Measurements from ENCODE around the gene ZNF407. TPM values are rescaled to one million over a fixed set of nuclear protein-coding genes. Genes with fewer than 3 reads are reported as not detected.

The ZNF407 gene
- total RNA-seq, 2 donors from 2014 or later = 13.4 to 14.1 TPM

DNA sequence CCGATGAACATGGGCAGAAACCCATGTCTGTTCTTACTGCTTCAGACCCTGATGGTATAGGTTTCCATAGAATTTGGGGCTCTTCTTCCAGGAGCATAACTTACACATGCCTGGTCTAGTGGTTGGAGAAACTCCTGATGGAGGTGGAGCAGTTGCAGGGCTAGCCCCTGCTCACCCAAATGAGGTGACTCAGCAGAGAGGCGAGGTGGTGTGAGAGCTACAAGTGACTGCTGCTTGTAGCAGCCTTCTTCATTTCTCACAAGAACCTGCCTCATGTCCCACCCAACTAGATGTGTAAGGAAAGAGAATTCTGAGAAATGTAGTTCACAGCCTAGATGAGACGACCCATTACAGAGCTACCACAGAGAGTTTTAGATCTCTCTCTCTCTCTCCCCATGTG lies 105.3 kb downstream of the ZNF407 start:
- intact Hi-C loops (cut with DNase I) = loop anchor here in 1 of 2 donors (2.0 kb wide), 1 partner anchor 54 kb away; no protein-coding TSS in a partner anchor
- DNase-seq (ENCODE audit: low spot score) = no peak

DNA sequence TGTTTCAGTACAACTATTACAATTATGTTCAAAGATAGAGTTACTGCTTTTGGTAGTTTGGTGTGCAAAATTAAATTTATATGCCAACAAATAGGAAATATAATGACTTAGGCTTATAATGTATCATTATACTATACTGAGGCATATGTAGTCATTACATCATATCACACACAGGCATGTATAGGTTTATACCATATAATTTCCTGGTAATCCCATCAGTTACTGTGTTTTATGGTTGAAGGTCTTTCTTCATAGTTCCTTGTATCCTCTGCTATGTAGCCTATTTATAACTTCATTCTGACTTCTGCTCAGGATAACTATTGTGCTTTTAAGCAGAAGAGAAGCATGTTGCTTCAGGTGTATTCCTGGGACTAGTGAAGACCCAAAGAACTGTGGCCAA lies 110.5 kb downstream of the ZNF407 start:
- intact Hi-C loops (cut with DNase I) = no loop called here

GRCh38 chr18:74709452-74709851 lies 111.8 kb downstream of the ZNF407 start:
- intact Hi-C loops (cut with DNase I) = no loop called here
- no peak for DNase-seq (ENCODE audit: low spot score)

More for the DNA sequence above, 110.5 kb downstream of the ZNF407 start:
- no peak for DNase-seq (ENCODE audit: low spot score)

DNA sequence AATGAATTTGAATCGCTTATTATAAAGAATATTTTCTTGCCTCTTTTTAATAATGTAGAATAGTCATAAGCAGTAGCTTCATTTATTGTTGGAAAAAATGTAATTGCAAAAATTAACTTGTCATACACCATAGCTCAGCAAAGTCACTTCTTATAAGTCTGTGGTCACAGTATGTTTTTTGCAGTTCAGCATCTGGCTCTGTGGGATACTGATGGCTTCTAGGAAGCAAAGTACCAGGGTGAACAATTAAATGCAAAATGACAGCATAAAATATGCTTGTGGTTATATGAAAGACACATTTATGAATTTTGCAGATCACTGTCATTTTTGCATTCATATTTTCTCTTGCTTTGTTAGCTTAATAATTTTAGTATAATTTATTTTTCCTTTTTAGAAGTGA lies 116.5 kb downstream of the ZNF407 start:
- intact Hi-C loops (cut with DNase I) = no loop called here
- DNase-seq (ENCODE audit: low spot score) = no peak

DNA sequence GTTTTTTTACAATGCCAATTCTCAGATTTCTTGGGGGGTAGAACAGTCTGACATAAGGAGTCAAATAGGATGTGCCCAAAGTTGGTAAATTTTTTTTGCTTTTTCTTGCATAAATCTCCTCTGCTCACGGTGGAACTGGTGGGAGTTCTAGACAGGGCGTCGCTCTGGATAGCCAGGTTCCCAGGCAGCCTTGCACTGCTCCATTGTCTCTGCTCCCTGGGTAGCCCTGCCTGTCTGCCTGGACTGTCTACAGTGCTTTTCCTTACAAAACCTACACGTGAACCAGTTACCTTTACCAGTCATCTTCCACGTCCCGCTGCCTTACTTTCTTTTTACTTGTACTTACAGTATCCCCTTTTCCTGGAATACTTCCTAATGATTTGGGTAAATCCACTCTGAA lies 117.1 kb downstream of the ZNF407 start:
- intact Hi-C loops (cut with DNase I) = no loop called here

GRCh38 chr18:74715306-74715705 lies 117.6 kb downstream of the ZNF407 start:
- no peak for DNase-seq (ENCODE audit: low spot score)
- intact Hi-C loops (cut with DNase I) = no loop called here

More for the DNA sequence above, 117.1 kb downstream of the ZNF407 start:
- no peak for DNase-seq (ENCODE audit: low spot score)

DNA sequence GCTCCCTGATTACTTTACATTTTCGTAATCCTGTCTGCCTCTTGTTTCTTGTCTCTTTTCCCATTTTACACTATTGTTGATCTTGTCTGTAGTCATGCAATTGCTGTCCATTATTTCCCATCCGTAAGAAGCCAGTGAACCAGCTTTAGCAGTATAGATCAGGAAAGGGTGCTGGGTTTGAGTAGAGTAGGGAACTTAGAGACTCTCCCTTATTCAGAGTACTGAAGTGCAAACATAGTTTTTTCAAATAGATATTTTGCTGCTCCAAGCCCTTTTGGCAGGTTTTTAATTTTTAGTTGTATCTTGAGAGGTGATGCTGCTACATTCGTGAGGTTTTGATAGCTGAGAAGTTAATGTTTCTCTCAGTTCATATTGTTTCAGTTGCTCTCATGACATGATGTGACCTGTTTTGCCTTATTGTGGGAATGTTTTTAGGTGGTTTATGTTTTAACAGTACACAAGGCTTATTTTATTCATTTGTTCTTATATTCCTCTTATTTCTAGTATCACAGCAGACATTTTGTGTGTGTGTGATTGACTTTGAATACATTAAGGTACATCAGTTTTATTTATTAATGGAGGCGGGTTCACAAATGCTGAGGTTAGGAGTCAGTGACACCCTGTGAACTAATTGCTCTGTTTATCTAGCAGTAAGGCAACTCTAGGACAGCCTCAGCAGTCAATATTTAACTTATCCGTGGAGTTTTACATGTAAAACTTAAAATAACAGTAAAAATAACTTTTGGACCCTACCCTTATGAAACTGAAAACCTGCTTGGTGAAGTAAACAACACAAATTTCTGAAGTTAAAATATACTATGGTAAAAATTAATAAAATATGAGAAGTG lies 118.4 kb downstream of the ZNF407 start:
- intact Hi-C loops (cut with DNase I) = no loop called here
- no peak for DNase-seq (ENCODE audit: low spot score)

GRCh38 chr18:74718312-74718711 lies 120.6 kb downstream of the ZNF407 start:
- DNase-seq (ENCODE audit: low spot score) = no peak
- intact Hi-C loops (cut with DNase I) = no loop called here

DNA sequence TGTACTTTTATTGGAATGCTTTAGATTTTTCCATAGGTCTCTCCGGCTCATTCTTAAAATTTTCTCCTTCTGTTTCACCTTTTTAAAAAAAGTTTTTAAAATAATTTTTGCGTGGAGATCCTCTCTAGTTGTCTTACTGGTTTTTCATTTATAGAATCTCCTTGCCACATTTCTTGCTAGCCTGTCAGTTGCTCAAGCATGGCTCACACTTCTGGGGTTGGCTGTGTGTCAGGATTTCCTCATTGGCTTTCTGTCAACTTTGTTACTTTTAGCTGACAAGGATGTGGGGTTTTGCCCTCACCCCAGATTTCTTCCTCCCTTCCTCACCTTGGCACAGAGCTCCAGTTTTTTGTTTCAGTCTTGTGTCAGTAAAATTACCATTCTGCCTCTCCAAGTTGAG lies 124.6 kb downstream of the ZNF407 start:
- intact Hi-C loops (cut with DNase I) = no loop called here
- DNase-seq (ENCODE audit: low spot score) = no peak

DNA sequence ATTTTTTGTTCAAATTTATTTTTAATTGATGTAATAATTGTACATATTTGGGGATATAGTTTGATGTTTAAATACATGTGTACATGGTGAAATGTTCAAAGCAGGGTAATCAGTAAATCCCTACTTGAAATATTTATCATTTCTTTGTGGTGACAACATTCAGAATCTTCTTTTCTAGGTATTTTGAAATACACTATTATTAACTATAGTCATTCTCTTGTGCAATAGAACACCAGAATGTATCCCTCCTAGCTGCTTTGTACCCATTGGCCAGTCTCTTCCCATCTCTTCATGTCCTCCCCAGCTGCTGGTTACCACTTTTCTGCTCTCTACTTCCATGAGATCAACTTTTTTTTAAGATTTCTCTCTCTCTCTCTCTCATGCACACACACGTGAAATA lies 126.5 kb downstream of the ZNF407 start:
- intact Hi-C loops (cut with DNase I) = no loop called here
- no peak for DNase-seq (ENCODE audit: low spot score)

- no peak for DNase-seq (ENCODE audit: low spot score)
- intact Hi-C loops (cut with DNase I) = loop anchor here in 1 of 2 donors (2.0 kb wide), 1 partner anchor 463 kb away; no protein-coding TSS in a partner anchor
Measured at GRCh38 chr18:74725690-74726089, 128.0 kb downstream of the ZNF407 start.

DNA sequence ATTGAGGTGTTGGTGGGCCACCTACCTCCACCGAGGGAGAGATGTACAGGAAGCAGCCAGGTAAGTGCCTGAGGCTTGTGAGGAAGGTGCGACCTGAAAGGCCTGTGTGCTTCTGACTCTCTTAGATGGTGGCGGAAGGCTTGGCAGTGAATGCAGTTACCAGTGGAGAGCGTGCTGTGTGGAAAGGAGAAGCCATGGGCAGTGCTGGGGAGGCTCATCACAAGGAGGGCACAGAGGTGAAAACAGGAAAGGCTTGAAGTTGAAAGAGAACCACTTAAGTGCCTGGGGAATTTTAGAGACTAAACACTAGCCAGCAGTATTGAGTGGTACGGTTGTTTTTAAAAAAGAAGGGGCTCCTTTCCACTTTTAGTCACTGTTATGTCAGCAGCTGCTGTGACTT lies 130.9 kb downstream of the ZNF407 start:
- intact Hi-C loops (cut with DNase I) = no loop called here
- DNase-seq (ENCODE audit: low spot score) = no peak

DNA sequence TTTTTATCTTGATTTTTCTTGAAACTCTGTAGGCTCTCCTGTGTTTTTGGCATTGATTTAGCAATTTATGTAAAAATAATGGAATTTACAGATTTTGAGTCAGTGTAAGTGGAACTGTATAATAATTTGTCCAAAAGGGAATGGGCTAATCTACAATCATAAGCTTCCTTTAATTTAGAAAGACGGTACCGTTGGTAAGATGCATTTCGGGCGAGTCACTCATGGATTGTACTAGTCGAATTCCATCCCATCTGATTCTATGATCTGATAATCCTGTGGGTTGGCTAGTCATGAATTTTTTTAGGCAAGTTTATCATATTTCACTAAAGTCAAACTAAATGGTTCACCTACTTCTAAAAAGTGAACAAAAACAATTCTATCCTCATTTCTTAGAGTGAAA lies 133.4 kb downstream of the ZNF407 start:
- no peak for DNase-seq (ENCODE audit: low spot score)
- intact Hi-C loops (cut with DNase I) = no loop called here

- intact Hi-C loops (cut with DNase I) = no loop called here
- no peak for DNase-seq (ENCODE audit: low spot score)
Measured at GRCh38 chr18:74732380-74732779, 134.7 kb downstream of the ZNF407 start.

- intact Hi-C loops (cut with DNase I) = no loop called here
Measured at GRCh38 chr18:74733598-74733997, 135.9 kb downstream of the ZNF407 start.

DNA sequence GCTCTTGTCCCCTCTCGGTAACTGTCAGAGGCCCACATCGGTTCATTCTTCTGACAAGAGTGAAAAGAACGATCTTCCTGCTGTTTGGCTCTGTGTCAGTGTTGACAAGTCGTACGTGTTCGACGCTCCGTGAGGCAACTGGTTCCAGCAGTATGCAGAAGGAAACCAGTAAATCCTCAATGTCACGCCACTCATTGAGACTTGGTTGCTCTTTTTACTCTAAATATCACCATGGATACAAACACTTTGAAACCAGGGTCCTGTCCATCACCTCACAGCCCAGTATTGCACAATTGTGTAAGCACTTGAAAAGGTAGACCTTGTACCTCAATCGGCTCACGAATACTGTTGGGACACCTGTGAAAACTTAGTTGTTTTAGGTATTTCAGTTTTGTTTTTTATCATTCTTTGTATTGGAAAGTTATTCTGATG lies 136.4 kb downstream of the ZNF407 start:
- no peak for DNase-seq (ENCODE audit: low spot score)
- intact Hi-C loops (cut with DNase I) = no loop called here

More at GRCh38 chr18:74733598-74733997, 135.9 kb downstream of the ZNF407 start:
- DNase-seq (ENCODE audit: low spot score) = no peak

DNA sequence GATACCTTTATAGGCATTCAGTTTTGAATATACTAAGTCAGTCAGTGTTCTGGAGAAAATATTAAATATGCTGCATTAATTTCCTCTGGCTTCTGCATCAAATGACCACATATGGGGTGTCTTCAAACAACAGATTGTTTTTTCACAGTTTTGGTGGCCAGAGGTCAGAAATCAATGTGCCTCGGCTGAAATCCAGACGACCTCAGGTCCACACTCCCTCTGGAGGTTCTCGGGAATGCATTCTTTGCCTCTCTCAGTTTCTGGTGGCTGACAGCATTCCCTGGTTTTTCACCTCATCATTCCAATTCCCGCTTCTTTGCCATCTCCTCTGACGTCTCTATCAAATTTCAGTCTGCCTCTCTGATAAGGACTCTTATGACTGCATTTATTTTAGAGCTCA lies 142.3 kb downstream of the ZNF407 start:
- intact Hi-C loops (cut with DNase I) = no loop called here
- no peak for DNase-seq (ENCODE audit: low spot score)

DNA sequence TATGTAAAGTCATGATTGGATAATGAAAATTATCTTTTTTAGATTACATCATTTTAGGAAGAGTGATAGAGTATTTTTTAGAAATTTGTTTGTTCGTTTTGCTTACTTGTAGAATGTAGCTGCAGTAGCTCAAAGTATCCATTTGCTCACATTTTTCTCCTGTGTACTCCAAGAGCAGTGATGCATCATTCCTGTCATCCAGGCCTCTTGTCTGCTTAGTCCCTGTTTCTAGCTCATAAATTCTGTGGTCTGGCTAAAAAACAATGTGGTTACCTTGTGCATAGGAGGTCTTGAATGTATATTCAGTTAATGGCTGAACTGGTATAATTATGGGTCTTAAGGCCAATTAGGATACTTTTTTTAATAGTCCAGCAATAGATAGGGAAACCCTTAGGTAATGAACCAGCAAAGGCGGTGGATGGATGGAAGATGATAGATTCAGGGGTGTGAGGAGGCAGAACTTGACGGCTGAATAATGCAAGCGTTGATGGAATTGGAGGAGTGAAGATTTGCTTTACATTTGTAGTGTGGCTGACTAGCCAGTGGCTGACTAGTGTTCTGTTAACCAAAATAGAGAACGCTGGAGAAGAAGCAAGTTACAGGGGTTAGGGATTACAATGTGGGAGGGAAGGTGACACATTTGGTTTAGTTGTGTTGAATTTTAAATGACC lies 145.0 kb downstream of the ZNF407 start:
- intact Hi-C loops (cut with DNase I) = no loop called here

DNA sequence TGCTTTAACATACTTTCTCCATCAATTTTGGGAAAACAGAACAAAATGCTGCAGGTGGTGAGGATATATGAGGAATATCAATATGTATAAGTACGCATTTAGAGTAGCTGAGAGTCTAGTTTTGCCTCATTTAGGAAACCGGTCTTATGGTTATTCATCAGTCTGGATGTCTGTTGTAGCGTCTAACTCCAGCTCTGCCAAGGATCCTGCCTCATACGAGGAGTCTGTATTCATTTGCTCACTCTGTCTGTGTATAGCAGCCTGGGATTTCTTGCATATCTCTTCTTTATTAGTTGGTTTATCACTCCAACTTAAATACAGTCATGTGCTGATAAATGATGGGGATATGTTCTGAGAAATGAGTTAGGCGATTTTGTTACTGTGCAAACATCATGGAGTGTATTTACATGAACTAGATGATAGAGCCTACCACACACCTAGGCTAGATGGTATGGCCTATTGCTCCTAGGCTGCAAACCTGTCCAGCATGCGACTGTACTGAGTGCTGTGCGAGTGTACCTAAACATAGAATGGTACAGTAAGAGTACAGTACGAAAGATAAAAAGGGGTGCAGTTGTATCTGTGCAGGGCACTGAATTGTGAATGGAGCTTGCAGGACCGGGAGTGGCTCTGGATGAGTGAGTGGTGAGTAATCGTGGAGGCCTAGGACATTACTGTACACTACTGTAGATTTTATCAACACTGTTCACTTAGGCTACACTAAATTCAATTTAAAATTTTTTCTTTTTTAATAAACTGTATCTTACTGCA lies 148.1 kb downstream of the ZNF407 start:
- intact Hi-C loops (cut with DNase I) = no loop called here
- DNase-seq (ENCODE audit: low spot score) = no peak

More for the DNA sequence above, 145.0 kb downstream of the ZNF407 start:
- no peak for DNase-seq (ENCODE audit: low spot score)

- no peak for DNase-seq (ENCODE audit: low spot score)
- intact Hi-C loops (cut with DNase I) = no loop called here
Measured at GRCh38 chr18:74748809-74749208, 151.1 kb downstream of the ZNF407 start.

Measured in posterior vena cava (tissue), 2 donors.